ENCODE measurements around the gene NCR3LG1. TPM values are rescaled to one million over a fixed set of nuclear protein-coding genes. Genes with fewer than 3 reads are reported as not detected.

NCR3LG1 gene
- polyA plus RNA-seq, 2 of the 4 experiments (the other 2 are of a cell fraction): 1.1 to 2.4 TPM

- ATAC-seq (no peak), FAIRE-seq (no peak), DNase-seq (ENCODE audit: low read depth in 1 of 2, low spot score in 1 of 2) (no peak)
- WGBS (ENCODE audit: missing lambda C conversion rate): 62% methylated on average over 10 of the region's 10 CpGs
- POLR2A ChIA-PET: no interaction called here
- peak overlapping the region in 1 of 2 experiments; percentile 80; a peak in 2 of 6 replicates for H3K27ac ChIP-seq
- H3K9me3 ChIP-seq: no peaks in the 10 kb centered on the region
- CTCF ChIA-PET: interaction anchor here (0.6 to 21.5 kb wide), 15 partner anchors 11 to 442 kb away, joined by 3 to 1119 read pairs (median 4); no protein-coding TSS in a partner anchor
- 0 out of 3 replicates have a peak, but pooled peaks cover 3% of the 10 kb centered on the region for H3K4me1 ChIP-seq
- TF ChIP-seq ESRRA (IDR thresholded peaks at IDR 0.05; ENCODE audit: borderline replicate concordance, low read length) (no peak), SREBF2 (IDR thresholded peaks at IDR 0.05) (no peak), MYC (IDR thresholded peaks at IDR 0.05; ENCODE audit: borderline replicate concordance, low read length) (no peak), CBX8 (IDR thresholded peaks at IDR 0.05) (no peak), CBX2 (IDR thresholded peaks at IDR 0.05; ENCODE audit: borderline replicate concordance, low read depth) (no peak), HOXB5 (CRISPR knock-in tag; IDR thresholded peaks at IDR 0.05) (no peak), FOXS1 (CRISPR knock-in tag; IDR thresholded peaks at IDR 0.05) (no peak)
- peak overlapping the region; percentile 64; the same call in 1 of the 3 replicates for H3K4me3 ChIP-seq
- H3K4me2 ChIP-seq: peak overlapping the region; percentile 80
These were observed 38.5 kb downstream of the NCR3LG1 start for GRCh38 chr11:17389957-17390649.

- H3K4me1 ChIP-seq: 0 out of 3 replicates have a peak, but pooled peaks cover 3% of the 10 kb centered on the region
- no peak for DNase-seq (ENCODE audit: low read depth in 1 of 2, low spot score in 1 of 2)
- FAIRE-seq: no peak
- WGBS (ENCODE audit: missing lambda C conversion rate): 42% methylated on average over 3 of the region's 3 CpGs
- TF ChIP-seq MAFK (IDR thresholded peaks at IDR 0.05; ENCODE audit: partially characterized antibody) (no peak), MAZ (IDR thresholded peaks at IDR 0.05; ENCODE audit: borderline replicate concordance, low read depth, low read length) (no peak), CBX8 (IDR thresholded peaks at IDR 0.05) (no peak), RFX5 (IDR thresholded peaks at IDR 0.05) (no peak), ZNF302 (CRISPR knock-in tag; IDR thresholded peaks at IDR 0.05) (no peak), HOXB5 (CRISPR knock-in tag; IDR thresholded peaks at IDR 0.05) (no peak), CTCF (IDR thresholded peaks at IDR 0.05) (no peak), BCL3 (IDR thresholded peaks at IDR 0.05) (no peak), EHMT2 (IDR thresholded peaks at IDR 0.05; ENCODE audit: low read depth) (no peak), HOXA7 (CRISPR knock-in tag; IDR thresholded peaks at IDR 0.05) (no peak), PHF8 (IDR thresholded peaks at IDR 0.05; ENCODE audit: borderline replicate concordance, low read depth) (no peak)
- no peak for ATAC-seq
- ChIA-PET POLR2A (no interaction called here), CTCF (interaction anchor here (0.6 to 21.5 kb wide), 7 partner anchors 8 to 805 kb away, joined by 3 to 1119 read pairs (median 7); no protein-coding TSS in a partner anchor)
- no peak overlapping the region for H3K27ac ChIP-seq
- no peak overlapping the region for H3K4me3 ChIP-seq
- H3K4me2 ChIP-seq: no peak overlapping the region
- no peaks in the 10 kb centered on the region for H3K9me3 ChIP-seq
These were observed 40.1 kb downstream of the NCR3LG1 start for GRCh38 chr11:17391493-17392355.

- H3K9me3 ChIP-seq: no peaks in the 10 kb centered on the region
- H3K4me1 ChIP-seq: 0 out of 3 replicates have a peak, but pooled peaks cover 3% of the 10 kb centered on the region
- no peak overlapping the region for H3K4me2 ChIP-seq
- ChIA-PET POLR2A (no interaction called here), CTCF (interaction anchor here (1.2 to 21.5 kb wide), 5 partner anchors 8 to 120 kb away, joined by 3 to 1119 read pairs (median 16); no protein-coding TSS in a partner anchor)
- 81% methylated on average over 11 of the region's 14 CpGs for WGBS (ENCODE audit: missing lambda C conversion rate)
- TF ChIP-seq HOXB5 (CRISPR knock-in tag; IDR thresholded peaks at IDR 0.05) (no peak), RAD21 (conservative IDR thresholded peaks at IDR 0.05 in 1 of 2, IDR thresholded peaks at IDR 0.05 in 1 of 2) (no peak), BHLHE40 (IDR thresholded peaks at IDR 0.05; ENCODE audit: low read depth, low read length) (no peak), MYC (IDR thresholded peaks at IDR 0.05; ENCODE audit: borderline replicate concordance, low read length) (no peak), RNF2 (IDR thresholded peaks at IDR 0.05; ENCODE audit: borderline replicate concordance, low read depth) (no peak), KDM1A (IDR thresholded peaks at IDR 0.05; ENCODE audit: low read depth) (no peak), HEYL (CRISPR knock-in tag; IDR thresholded peaks at IDR 0.05) (no peak), FOSB (CRISPR knock-in tag; IDR thresholded peaks at IDR 0.05) (no peak), HES2 (IDR thresholded peaks at IDR 0.05) (no peak), HOXA7 (CRISPR knock-in tag; IDR thresholded peaks at IDR 0.05) (no peak), RARB (CRISPR knock-in tag; IDR thresholded peaks at IDR 0.05) (no peak)
- no peak overlapping the region for H3K4me3 ChIP-seq
- H3K27ac ChIP-seq: no peak overlapping the region
- DNase-seq (ENCODE audit: low read depth in 1 of 2, low spot score in 1 of 2) (no peak), ATAC-seq (no peak), FAIRE-seq (no peak)
These were observed 41.3 kb downstream of the NCR3LG1 start for GRCh38 chr11:17392872-17393271.

All from A549 (cell line).